HepG2 (cell line): ENCODE data around the gene NOS1AP. TPM values are rescaled to one million over a fixed set of nuclear protein-coding genes. Genes with fewer than 3 reads are reported as not detected.

Experiments used
- ATAC-seq: fragments of 200-7000 bp; cut with Tn5 transposase; 3 replicates; pipeline ENCODE4 v1.9.1; 2020; ENCODE audit warnings: mild to moderate bottlenecking, moderate library complexity
- BruUV-seq: library from RNA; stranded (reverse); fragments of 400-500 nt; replicated peaks from 2 replicates; lab custom pipeline; 2021; lab: Mats Ljungman, UMichigan
- CTCF ChIA-PET: fragments of 300-600 bp; formaldehyde crosslinking; extraction: SDS; loops from one replicate; lab custom pipeline; 2021; ENCODE audit warnings: low total read pairs, inconsistent platforms, low intra/inter-chr PET ratio; lab: Yijun Ruan, JAX
- POLR2A ChIA-PET: fragments of 350-600 bp; sonication (Branson Sonifier 250); formaldehyde crosslinking; loops from one replicate; lab custom pipeline; 2020; ENCODE audit warnings: antibody characterized with exemption, inconsistent platforms; lab: Yijun Ruan, JAX
- DNase-seq: peaks from one replicate; pipeline ENCODE4 v3.0.0-alpha.2; 2015; ENCODE audit warnings: low spot score
- FAIRE-seq: peaks from 3 replicates; lab custom pipeline; 2011; peaks lifted over from hg19 to GRCh38; lab: Jason Lieb, UNC
- H2AFZ ChIP-seq: one replicate; pipeline ENCODE4 v1.6.1; 2011; ENCODE audit warnings: low read length, inconsistent platforms
- H3K27ac ChIP-seq: fragments of 300-600 bp; 3 replicates; pipeline ENCODE4 v1.8.0; 2011; ENCODE audit warnings: mixed run types, mild to moderate bottlenecking, mixed read lengths, low read length, inconsistent platforms; ENCODE audit not compliant: insufficient read depth; ENCODE audit errors: extremely low read length
- H3K27me3 ChIP-seq, 2 experiments: fragments of 200-600 bp in 1 of 2; 2 replicates in 1 of 2; 3 replicates in 1 of 2; pipeline versions ENCODE4 v1.6.0 to v1.8.0; 2011; ENCODE audit warnings: low read length in 2 of 2, mild to moderate bottlenecking in 2 of 2, moderate library complexity in 2 of 2, inconsistent platforms in 1 of 2; ENCODE audit not compliant: insufficient read depth in 2 of 2, control insufficient read depth in 1 of 2
- H3K36me3 ChIP-seq, 2 experiments: fragments of 200-600 bp in 1 of 2; replicated peaks in 1 of 2; 2 replicates in 1 of 2; 3 replicates in 1 of 2; pipeline versions ENCODE4 v1.5.1 to v1.8.0; 2011; ENCODE audit warnings: low read length in 2 of 2, inconsistent platforms in 1 of 2; ENCODE audit not compliant: insufficient read depth in 2 of 2, control insufficient read depth in 1 of 2
- H3K4me1 ChIP-seq: 2 replicates; pipeline ENCODE4 v1.5.1; 2012; ENCODE audit warnings: low read length, inconsistent platforms; ENCODE audit not compliant: insufficient read depth
- H3K4me2 ChIP-seq: 2 replicates; pipeline ENCODE4 v1.6.0; 2011; ENCODE audit warnings: low read depth, low read length, inconsistent platforms
- H3K4me3 ChIP-seq, 3 experiments: fragments of 200-600 bp in 1 of 3; sonication (generic), shearing (Covaris generic) in 1 of 3; replicated peaks in 1 of 3; 2 replicates each; pipeline ENCODE4 v1.5.1; 2011 to 2016; ENCODE audit warnings: low read length in 3 of 3, inconsistent platforms in 2 of 3, low read depth in 2 of 3, mild to moderate bottlenecking in 2 of 3, control low read depth in 1 of 3, mixed read lengths in 1 of 3; ENCODE audit not compliant: insufficient read depth in 1 of 3
- H3K79me2 ChIP-seq: one replicate; pipeline ENCODE4 v1.6.1; 2011; ENCODE audit warnings: low read length, inconsistent platforms; ENCODE audit not compliant: insufficient read depth
- H3K9ac ChIP-seq: 2 replicates; pipeline ENCODE4 v1.6.0; 2011; ENCODE audit warnings: mild to moderate bottlenecking, low read depth, low read length, inconsistent platforms; ENCODE audit not compliant: insufficient read depth
- H3K9me3 ChIP-seq: 2 replicates; pipeline ENCODE4 v1.5.1; 2012; ENCODE audit warnings: mild to moderate bottlenecking, low read length
- H4K20me1 ChIP-seq: 2 replicates; pipeline ENCODE4 v1.6.0; 2011; ENCODE audit warnings: inconsistent platforms, mild to moderate bottlenecking, low read length, moderate library complexity; ENCODE audit not compliant: insufficient read depth
- BCLAF1 ChIP-seq: fragments of 450-650 bp; IDR thresholded peaks from 2 replicates; pipeline ENCODE4 v1.6.1; 2017; ENCODE audit warnings: mild to moderate bottlenecking
- MLLT10 ChIP-seq: sonication (generic); formaldehyde crosslinking; IDR thresholded peaks from 2 replicates; pipeline ENCODE4 v1.4.0; 2020; ENCODE audit warnings: missing genetic modification reagents
- MTA1 ChIP-seq: sonication (generic); formaldehyde crosslinking; IDR thresholded peaks from 2 replicates; pipeline ENCODE4 v1.4.0; 2020; ENCODE audit warnings: missing genetic modification reagents, mild to moderate bottlenecking, borderline replicate concordance
- PLSCR1 ChIP-seq: sonication (generic); formaldehyde crosslinking; IDR thresholded peaks from 2 replicates; pipeline ENCODE4 v1.5.0; 2020; ENCODE audit warnings: missing genetic modification reagents, mild to moderate bottlenecking, borderline replicate concordance
- RARA ChIP-seq: IDR thresholded peaks from 2 replicates; pipeline ENCODE4 v1.6.1; 2016; ENCODE audit warnings: missing genetic modification reagents, missing compliant biosample characterization
- SIN3B ChIP-seq: fragments of 150-350 bp; IDR thresholded peaks from 2 replicates; pipeline ENCODE4 v1.6.1; 2014; ENCODE audit warnings: low read length
- SP140L ChIP-seq: sonication (generic); formaldehyde crosslinking; IDR thresholded peaks from 2 replicates; pipeline ENCODE4 v1.4.0; 2020; ENCODE audit warnings: missing genetic modification reagents, borderline replicate concordance
- SP5 ChIP-seq: IDR thresholded peaks from 2 replicates; pipeline ENCODE4 v1.6.1; 2016; ENCODE audit warnings: low read depth, borderline replicate concordance
- SPEN ChIP-seq: sonication (generic); formaldehyde crosslinking; IDR thresholded peaks from 2 replicates; pipeline ENCODE4 v1.5.1; 2020; ENCODE audit warnings: low read depth, mild to moderate bottlenecking, missing genetic modification reagents
- TGIF2 ChIP-seq: IDR thresholded peaks from 2 replicates; pipeline ENCODE4 v1.6.1; 2016; ENCODE audit warnings: control low read depth, missing compliant biosample characterization
- THYN1 ChIP-seq: sonication (generic); formaldehyde crosslinking; IDR thresholded peaks from 2 replicates; pipeline ENCODE4 v1.8.1; 2023; ENCODE audit warnings: low read depth, mild to moderate bottlenecking, moderate library complexity, missing genetic modification reagents, borderline replicate concordance
- ZBTB3 ChIP-seq: sonication (generic); formaldehyde crosslinking; IDR thresholded peaks from 2 replicates; pipeline ENCODE4 v1.4.0; 2020; ENCODE audit warnings: low read depth, mild to moderate bottlenecking, moderate library complexity, missing genetic modification reagents, borderline replicate concordance
- ZNF143 ChIP-seq: sonication (generic); formaldehyde crosslinking; IDR thresholded peaks from 2 replicates; pipeline ENCODE4 v1.4.0; 2020; ENCODE audit warnings: missing genetic modification reagents
- ZNF335 ChIP-seq: sonication (generic); formaldehyde crosslinking; IDR thresholded peaks from 2 replicates; pipeline ENCODE4 v1.4.0; 2020; ENCODE audit warnings: missing genetic modification reagents
- ZNF33B ChIP-seq: sonication (generic); formaldehyde crosslinking; IDR thresholded peaks from 2 replicates; pipeline ENCODE4 v1.5.1; 2020; ENCODE audit warnings: mild to moderate bottlenecking, missing genetic modification reagents
- ZNF513 ChIP-seq: sonication (generic); formaldehyde crosslinking; conservative IDR thresholded peaks from 2 replicates; pipeline ENCODE4 v1.5.0; 2020; ENCODE audit warnings: missing genetic modification reagents
- ZNF619 ChIP-seq: sonication (generic); formaldehyde crosslinking; IDR thresholded peaks from 2 replicates; pipeline ENCODE4 v1.4.0; 2020; ENCODE audit warnings: mild to moderate bottlenecking, missing genetic modification reagents
- ZNF776 ChIP-seq: sonication (generic); formaldehyde crosslinking; IDR thresholded peaks from 2 replicates; pipeline ENCODE4 v1.4.0; 2020; ENCODE audit warnings: mild to moderate bottlenecking, missing genetic modification reagents
- WGBS: methylation state at CpG from one replicate; pipeline ENCODE4 v1.1.6; 2017; ENCODE audit warnings: low lambda C conversion rate; 5-methylcytosine and 5-hydroxymethylcytosine counted together
- in situ Hi-C: cut with HindIII; loops from 2 replicates; pipeline ENCODE4 v1.10.0; 2017; ENCODE audit warnings: low pct_unique_long_range_greater_than_20kb; ENCODE audit not compliant: extremely low pct_ligation_motif_present
- intact Hi-C: fragments of 100-400 bp; cut with micrococcal nuclease; formaldehyde crosslinking; loops from one replicate; pipeline ENCODE4 v1.10.0; 2022; ENCODE audit not compliant: unreplicated experiment
- polyA plus RNA-seq, 8 experiments: library from polyadenylated mRNA; depleted of rRNA in 3 of 8; stranded (reverse) in 7 of 8; unstranded in 1 of 8; fragments of >200 nt; fragmentation: Illumina TruSeq in 4 of 8; extraction: Trizol in 4 of 8; gene quantifications; 2 replicates each; pipeline versions ENCODE4 v1.2.1 to v1.2.3, GENCODE V29; 2011 to 2016; ENCODE audit warnings: low read depth in 4 of 8, missing spikeins in 1 of 8, mixed read lengths in 1 of 8; ENCODE audit not compliant: insufficient read depth in 1 of 8
- total RNA-seq, 5 experiments: library from RNA; depleted of rRNA; stranded (reverse); fragments of >200 nt; fragmentation: Illumina TruSeq; extraction: Trizol; gene quantifications; 2 replicates each; pipeline ENCODE4 v1.2.3, GENCODE V29; 2016; ENCODE audit warnings: low read depth in 1 of 5

Gene NOS1AP
- total and polyA plus RNA-seq, 2 of the 13 experiments (the other 11 are each of a cell fraction or from before 2014, with no cell fraction given) = 2.0 to 3.3 TPM

- Histone ChIP-seq H3K4me3 (no peak overlapping the region), H3K27me3 (no peaks in the 10 kb centered on the region), H3K4me1 (no peaks in the 10 kb centered on the region), H3K9ac (no peak overlapping the region), H3K36me3 (peaks cover 19 to 56% of the 10 kb centered on the region in 2 experiments), H3K27ac (no peak overlapping the region), H2AFZ (no peak overlapping the region), H3K9me3 (no peaks in the 10 kb centered on the region), H4K20me1 (no peaks in the 10 kb centered on the region), H3K79me2 (no peaks in the 10 kb centered on the region), H3K4me2 (no peak overlapping the region)
- no TSS peak for BruUV-seq
- in situ Hi-C loops (no loop called here), intact Hi-C loops (no loop called here)
- FAIRE-seq (no peak), DNase-seq (no peak), ATAC-seq (no peak)
- WGBS = 100% methylated on average over 2 of the region's 3 CpGs
- POLR2A ChIA-PET = no interaction called here
- TF ChIP-seq ZBTB3 (CRISPR knock-in tag) (no peak), ZNF33B (CRISPR knock-in tag) (no peak), MTA1 (CRISPR knock-in tag) (no peak), ZNF513 (CRISPR knock-in tag) (no peak), PLSCR1 (no peak), SIN3B (no peak), RARA (CRISPR knock-in tag) (no peak), BCLAF1 (no peak), THYN1 (CRISPR knock-in tag) (no peak), ZNF143 (CRISPR knock-in tag) (no peak), ZNF335 (CRISPR knock-in tag) (no peak), MLLT10 (CRISPR knock-in tag) (no peak), ZNF776 (CRISPR knock-in tag) (no peak), SP140L (CRISPR knock-in tag) (no peak), ZNF619 (CRISPR knock-in tag) (no peak), TGIF2 (CRISPR knock-in tag) (no peak), SP5 (no peak), SPEN (CRISPR knock-in tag) (no peak)
- CTCF ChIA-PET = no interaction called here
Observed at GRCh38 chr1:162363823-162364222, 294.3 kb downstream of the NOS1AP start.
